CD8-positive, alpha-beta memory T cell (primary cell): ENCODE data around the gene PNPLA3. TPM values are rescaled to one million over a fixed set of nuclear protein-coding genes. Genes with fewer than 3 reads are reported as not detected.

Source experiments
- CTCF ChIA-PET: fragments of 350-600 bp; sonication (Branson Sonifier 250); formaldehyde crosslinking; loops from one replicate; lab custom pipeline; 2021; ENCODE audit warnings: antibody characterized with exemption; lab: Charles Lee
- POLR2A ChIA-PET: fragments of 350-600 bp; sonication (Branson Sonifier 250); formaldehyde crosslinking; loops from one replicate; lab custom pipeline; 2021; ENCODE audit warnings: antibody characterized with exemption; lab: Charles Lee
- DNase-seq, 5 donors: peaks; one replicate each; pipeline versions ENCODE4 v3.0.0 to v3.0.0-alpha.2; 2020 to 2022; ENCODE audit warnings: mixed read lengths in 1 of 5
- H3K27ac ChIP-seq: one replicate; pipeline ENCODE4 v1.7.0; 2013; ENCODE audit warnings: low read depth, mild to moderate bottlenecking, low read length, moderate library complexity
- H3K27me3 ChIP-seq: 2 replicates; pipeline ENCODE4 v1.7.0; 2013; ENCODE audit warnings: low read length, mild to moderate bottlenecking; ENCODE audit not compliant: insufficient read depth, poor library complexity, severe bottlenecking
- H3K36me3 ChIP-seq: 2 replicates; pipeline ENCODE4 v1.7.0; 2013; ENCODE audit warnings: mild to moderate bottlenecking, low read length, moderate library complexity; ENCODE audit not compliant: insufficient read depth
- H3K4me1 ChIP-seq: 2 replicates; pipeline ENCODE4 v1.7.0; 2013; ENCODE audit warnings: mild to moderate bottlenecking, low read length, moderate library complexity; ENCODE audit not compliant: insufficient read depth
- H3K4me3 ChIP-seq: 2 replicates; pipeline ENCODE4 v1.7.0; 2013; ENCODE audit warnings: mild to moderate bottlenecking, low read length
- H3K9me3 ChIP-seq: 2 replicates; pipeline ENCODE4 v1.7.0; 2013; ENCODE audit warnings: mild to moderate bottlenecking, low read length
- H3K27ac Mint-ChIP-seq, 8 donors: one replicate each; pipeline ENCODE4 v1.8.0; 2020 to 2021; ENCODE audit warnings: mixed read lengths in 8 of 8, mild to moderate bottlenecking in 6 of 8, inconsistent platforms in 3 of 8, moderate library complexity in 3 of 8
- H3K27me3 Mint-ChIP-seq, 2 donors: one replicate each; pipeline ENCODE4 v1.8.0; 2020 to 2021; ENCODE audit warnings: mixed read lengths in 2 of 2, mild to moderate bottlenecking in 1 of 2, moderate library complexity in 1 of 2
- H3K36me3 Mint-ChIP-seq, 3 donors: one replicate each; pipeline ENCODE4 v1.8.0; 2020 to 2021; ENCODE audit warnings: mixed read lengths in 3 of 3, inconsistent platforms in 1 of 3, mild to moderate bottlenecking in 1 of 3
- H3K4me1 Mint-ChIP-seq, 3 donors: one replicate each; pipeline ENCODE4 v1.8.0; 2020 to 2021; ENCODE audit warnings: mixed read lengths in 3 of 3, inconsistent platforms in 1 of 3, mild to moderate bottlenecking in 1 of 3
- H3K4me3 Mint-ChIP-seq, 7 donors: one replicate each; pipeline ENCODE4 v1.8.0; 2020 to 2021; ENCODE audit warnings: mixed read lengths in 7 of 7, mild to moderate bottlenecking in 6 of 7, moderate library complexity in 4 of 7, inconsistent platforms in 2 of 7
- H3K9me3 Mint-ChIP-seq, 5 donors: one replicate each; pipeline ENCODE4 v1.8.0; 2020 to 2022; ENCODE audit warnings: mixed read lengths in 5 of 5, mild to moderate bottlenecking in 3 of 5, moderate library complexity in 2 of 5, inconsistent platforms in 1 of 5
- polyA plus RNA-seq: library from polyadenylated mRNA; unstranded; fragments of 300-500 nt; fragmentation: Illumina TruSeq; gene quantifications from one replicate; pipeline ENCODE4 v1.2.3, GENCODE V29; 2021
- total RNA-seq, 2 experiments: library from RNA; stranded (reverse); gene quantifications; one replicate each; pipeline ENCODE4 v1.2.3, GENCODE V29; 2021

The PNPLA3 gene
- total and polyA plus RNA-seq, 3 experiments from 2014 or later = 0.16 TPM; not detected in 2

- no peak overlapping the region for H3K27ac ChIP-seq
- no peaks in the 10 kb centered on the region for H3K4me1 ChIP-seq
- no peak overlapping the region for H3K4me3 ChIP-seq
- Mint-ChIP-seq H3K4me1 (no peaks in the 10 kb centered on the region), H3K36me3 (peaks cover 14 to 93% (median 34%) of the 10 kb centered on the region in 3 donors), H3K4me3 (no peak overlapping the region), H3K27me3 (no peaks in the 10 kb centered on the region), H3K9me3 (no peaks in the 10 kb centered on the region), H3K27ac (no peak overlapping the region)
- ChIA-PET POLR2A (no interaction called here), CTCF (no interaction called here)
- no peaks in the 10 kb centered on the region for H3K27me3 ChIP-seq
- H3K36me3 ChIP-seq = peaks cover 45% of the 10 kb centered on the region
- H3K9me3 ChIP-seq = no peaks in the 10 kb centered on the region
- DNase-seq = no peak
These were observed 51.4 kb downstream of the PNPLA3 start for GRCh38 chr22:43975041-43975440.

- Mint-ChIP-seq H3K27me3 (no peaks in the 10 kb centered on the region), H3K4me1 (no peaks in the 10 kb centered on the region), H3K36me3 (peaks cover 14 to 93% (median 31%) of the 10 kb centered on the region in 3 donors), H3K4me3 (no peak overlapping the region), H3K9me3 (no peaks in the 10 kb centered on the region), H3K27ac (no peak overlapping the region)
- H3K4me1 ChIP-seq = no peaks in the 10 kb centered on the region
- ChIA-PET CTCF (interaction anchor here (1.6 kb wide), 1 partner anchor 17 kb away, joined by 5 read pairs; no protein-coding TSS in a partner anchor), POLR2A (no interaction called here)
- no peaks in the 10 kb centered on the region for H3K9me3 ChIP-seq
- no peak overlapping the region for H3K4me3 ChIP-seq
- no peak overlapping the region for H3K27ac ChIP-seq
- H3K36me3 ChIP-seq = peaks cover 51% of the 10 kb centered on the region
- no peak for DNase-seq
- H3K27me3 ChIP-seq = no peaks in the 10 kb centered on the region
These were observed 53.5 kb downstream of the PNPLA3 start for GRCh38 chr22:43976861-43977795.

- Mint-ChIP-seq H3K27me3 (no peaks in the 10 kb centered on the region), H3K4me3 (no peak overlapping the region), H3K36me3 (peaks cover 11 to 86% (median 28%) of the 10 kb centered on the region in 3 donors), H3K9me3 (no peaks in the 10 kb centered on the region), H3K27ac (peak overlapping the region in 2 of 8 donors; percentile 4 to 29), H3K4me1 (no peaks in the 10 kb centered on the region)
- ChIA-PET CTCF (no interaction called here), POLR2A (no interaction called here)
- no peak for DNase-seq
- Histone ChIP-seq H3K4me3 (no peak overlapping the region), H3K9me3 (no peaks in the 10 kb centered on the region), H3K4me1 (no peaks in the 10 kb centered on the region), H3K36me3 (peaks cover 44% of the 10 kb centered on the region), H3K27ac (no peak overlapping the region), H3K27me3 (no peaks in the 10 kb centered on the region)
These were observed 55.0 kb downstream of the PNPLA3 start for GRCh38 chr22:43978558-43978957.

DNA sequence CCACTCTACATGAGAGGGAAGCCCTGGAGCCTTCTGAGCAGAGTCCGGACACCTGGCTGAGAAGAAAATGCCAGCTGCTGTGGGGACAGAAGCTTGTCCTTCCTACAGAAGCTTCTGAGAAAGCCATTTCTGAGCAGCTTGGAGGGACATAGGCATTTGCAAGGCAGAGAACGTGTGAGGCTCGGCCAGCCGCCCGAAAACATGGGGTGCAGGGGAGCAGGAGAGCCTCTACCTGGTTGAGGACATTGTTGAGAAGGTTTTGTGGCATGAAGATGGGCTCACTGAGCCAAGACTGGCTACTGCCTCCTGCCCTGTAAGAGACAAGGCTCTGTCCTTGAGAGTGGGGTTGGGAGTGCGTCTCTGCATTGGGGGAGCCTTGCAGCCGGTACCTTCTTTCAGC is 57.0 kb downstream of the PNPLA3 start:
- no peaks in the 10 kb centered on the region for H3K9me3 ChIP-seq
- no peaks in the 10 kb centered on the region for H3K27me3 ChIP-seq
- CTCF ChIA-PET = interaction anchor here (0.7 to 2.1 kb wide), 2 partner anchors 13 to 14 kb away, joined by 3 to 7 read pairs; no protein-coding TSS in a partner anchor
- no peak overlapping the region for H3K4me3 Mint-ChIP-seq
- H3K36me3 ChIP-seq = peaks cover 49% of the 10 kb centered on the region
- H3K4me1 Mint-ChIP-seq = no peaks in the 10 kb centered on the region
- H3K9me3 Mint-ChIP-seq = no peaks in the 10 kb centered on the region
- no peak for DNase-seq
- H3K4me1 ChIP-seq = no peaks in the 10 kb centered on the region
- no peaks in the 10 kb centered on the region for H3K27me3 Mint-ChIP-seq
- H3K36me3 Mint-ChIP-seq = peaks cover 16 to 85% (median 33%) of the 10 kb centered on the region in 3 donors
- H3K27ac ChIP-seq = no peak overlapping the region
- POLR2A ChIA-PET = no interaction called here
- H3K4me3 ChIP-seq = no peak overlapping the region
- peak overlapping the region in 1 of 8 donors; percentile 63 for H3K27ac Mint-ChIP-seq

GRCh38 chr22:43980996-43981395 is 57.4 kb downstream of the PNPLA3 start:
- no peak for DNase-seq

DNA sequence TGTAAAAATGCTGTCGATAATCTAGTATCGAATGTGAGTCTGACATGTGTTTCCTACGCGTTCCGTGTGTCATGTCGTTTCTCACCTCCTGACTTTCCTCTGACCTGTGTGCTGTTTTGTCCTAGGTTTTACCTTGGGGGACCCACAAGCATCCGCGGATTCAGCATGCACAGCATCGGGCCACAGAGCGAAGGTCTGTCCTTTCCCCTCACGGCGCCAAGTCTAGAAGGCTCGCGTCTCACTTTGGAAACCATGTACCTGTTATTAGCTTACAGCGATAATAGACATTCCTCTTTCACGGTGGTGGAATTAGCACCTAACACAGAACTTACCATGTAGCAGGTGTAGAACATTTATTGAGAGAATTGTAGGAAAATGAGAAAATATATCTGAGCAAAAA is 60.2 kb downstream of the PNPLA3 start:
- no peaks in the 10 kb centered on the region for H3K4me1 ChIP-seq
- Mint-ChIP-seq H3K4me1 (no peaks in the 10 kb centered on the region), H3K27ac (peak overlapping the region in 1 of 8 donors; percentile 26), H3K27me3 (no peaks in the 10 kb centered on the region), H3K36me3 (peaks cover 13 to 82% (median 32%) of the 10 kb centered on the region in 3 donors), H3K4me3 (no peak overlapping the region), H3K9me3 (no peaks in the 10 kb centered on the region)
- H3K36me3 ChIP-seq = peaks cover 33% of the 10 kb centered on the region
- no peak overlapping the region for H3K4me3 ChIP-seq
- H3K27me3 ChIP-seq = no peaks in the 10 kb centered on the region
- H3K9me3 ChIP-seq = no peaks in the 10 kb centered on the region
- no peak for DNase-seq
- no peak overlapping the region for H3K27ac ChIP-seq
- CTCF ChIA-PET = interaction anchor here (1.3 kb wide), 1 partner anchor 10 kb away, joined by 4 read pairs; no protein-coding TSS in a partner anchor
- POLR2A ChIA-PET = no interaction called here

More at GRCh38 chr22:43980996-43981395, 57.4 kb downstream of the PNPLA3 start:
- H3K27ac Mint-ChIP-seq = peak overlapping the region in 1 of 8 donors; percentile 29
- POLR2A ChIA-PET = no interaction called here
- no peaks in the 10 kb centered on the region for H3K9me3 Mint-ChIP-seq
- Histone ChIP-seq H3K9me3 (no peaks in the 10 kb centered on the region), H3K27me3 (no peaks in the 10 kb centered on the region), H3K4me3 (no peak overlapping the region), H3K27ac (no peak overlapping the region), H3K36me3 (peaks cover 47% of the 10 kb centered on the region), H3K4me1 (no peaks in the 10 kb centered on the region)
- no peaks in the 10 kb centered on the region for H3K27me3 Mint-ChIP-seq
- no peak overlapping the region for H3K4me3 Mint-ChIP-seq
- CTCF ChIA-PET = interaction anchor here (0.7 to 2.1 kb wide), 2 partner anchors 12 to 13 kb away, joined by 3 to 7 read pairs; no protein-coding TSS in a partner anchor
- peaks cover 16 to 83% (median 31%) of the 10 kb centered on the region in 3 donors for H3K36me3 Mint-ChIP-seq
- no peaks in the 10 kb centered on the region for H3K4me1 Mint-ChIP-seq

- CTCF ChIA-PET = no interaction called here
- Mint-ChIP-seq H3K9me3 (no peaks in the 10 kb centered on the region), H3K4me1 (no peaks in the 10 kb centered on the region), H3K36me3 (peaks cover 10 to 83% (median 32%) of the 10 kb centered on the region in 3 donors), H3K4me3 (no peak overlapping the region), H3K27me3 (no peaks in the 10 kb centered on the region), H3K27ac (peak overlapping the region in 1 of 8 donors; percentile 56)
- POLR2A ChIA-PET = no interaction called here
- Histone ChIP-seq H3K4me1 (no peaks in the 10 kb centered on the region), H3K27ac (no peak overlapping the region), H3K36me3 (peaks cover 38% of the 10 kb centered on the region), H3K9me3 (no peaks in the 10 kb centered on the region), H3K27me3 (no peaks in the 10 kb centered on the region), H3K4me3 (no peak overlapping the region)
- no peak for DNase-seq
These were observed 61.9 kb downstream of the PNPLA3 start for GRCh38 chr22:43985532-43985931.
